ENCODE results near the gene CACNA2D3. TPM values are rescaled to one million over a fixed set of nuclear protein-coding genes. Genes with fewer than 3 reads are reported as not detected.

The CACNA2D3 gene
- total RNA-seq, 1 donor from 2014 or later = 0.70 TPM

GRCh38 chr3:54360320-54360719 is 238.0 kb downstream of the CACNA2D3 start:
- no peaks in the 10 kb centered on the region for H3K9me3 ChIP-seq (ENCODE audit: insufficient read depth, low read depth, low read length)
- no peak overlapping the region for H3K27ac Mint-ChIP-seq (ENCODE audit: unreplicated experiment)
- no peak overlapping the region for H3K27ac ChIP-seq (ENCODE audit: low read depth, low read length)
- TF ChIP-seq EZH2 (IDR thresholded peaks at IDR 0.05; ENCODE audit: insufficient read depth, low read length) = no peak
- TF ChIP-seq, protein P1, sequence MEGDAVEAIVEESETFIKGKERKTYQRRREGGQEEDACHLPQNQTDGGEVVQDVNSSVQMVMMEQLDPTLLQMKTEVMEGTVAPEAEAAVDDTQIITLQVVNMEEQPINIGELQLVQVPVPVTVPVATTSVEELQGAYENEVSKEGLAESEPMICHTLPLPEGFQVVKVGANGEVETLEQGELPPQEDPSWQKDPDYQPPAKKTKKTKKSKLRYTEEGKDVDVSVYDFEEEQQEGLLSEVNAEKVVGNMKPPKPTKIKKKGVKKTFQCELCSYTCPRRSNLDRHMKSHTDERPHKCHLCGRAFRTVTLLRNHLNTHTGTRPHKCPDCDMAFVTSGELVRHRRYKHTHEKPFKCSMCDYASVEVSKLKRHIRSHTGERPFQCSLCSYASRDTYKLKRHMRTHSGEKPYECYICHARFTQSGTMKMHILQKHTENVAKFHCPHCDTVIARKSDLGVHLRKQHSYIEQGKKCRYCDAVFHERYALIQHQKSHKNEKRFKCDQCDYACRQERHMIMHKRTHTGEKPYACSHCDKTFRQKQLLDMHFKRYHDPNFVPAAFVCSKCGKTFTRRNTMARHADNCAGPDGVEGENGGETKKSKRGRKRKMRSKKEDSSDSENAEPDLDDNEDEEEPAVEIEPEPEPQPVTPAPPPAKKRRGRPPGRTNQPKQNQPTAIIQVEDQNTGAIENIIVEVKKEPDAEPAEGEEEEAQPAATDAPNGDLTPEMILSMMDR (IDR thresholded peaks at IDR 0.05; ENCODE audit: insufficient read depth, low read depth, low read length) = no peak
- DNase-seq (ENCODE audit: low read depth) (no peak), FAIRE-seq (no peak)
- peaks cover 1% of the 10 kb centered on the region for H3K9me3 Mint-ChIP-seq (ENCODE audit: unreplicated experiment)
- no peaks in the 10 kb centered on the region for H3K4me1 Mint-ChIP-seq (ENCODE audit: low read depth, unreplicated experiment)
- H3K4me3 Mint-ChIP-seq (ENCODE audit: unreplicated experiment) = no peak overlapping the region
- peaks cover 3% of the 10 kb centered on the region for H3K27me3 Mint-ChIP-seq (ENCODE audit: low read depth, unreplicated experiment)
- H3K4me1 ChIP-seq (ENCODE audit: insufficient read depth, low read length) = peaks cover 5% of the 10 kb centered on the region
- H2AFZ ChIP-seq (ENCODE audit: low read depth, low read length) = no peak overlapping the region
- no peak overlapping the region for H3K4me2 ChIP-seq (ENCODE audit: low read length)
- H3K9ac ChIP-seq (ENCODE audit: low read length) = no peak overlapping the region
- no peaks in the 10 kb centered on the region for H3K79me2 ChIP-seq (ENCODE audit: insufficient read depth, low read length)
- H3K4me3 ChIP-seq (ENCODE audit: insufficient read depth, low read depth, low read length) = no peak overlapping the region
- no peaks in the 10 kb centered on the region for H4K20me1 ChIP-seq (ENCODE audit: insufficient read depth, low read length)
- H3K27me3 ChIP-seq (ENCODE audit: insufficient read depth, low read length) = no peaks in the 10 kb centered on the region
- H3K36me3 Mint-ChIP-seq (ENCODE audit: low read depth, unreplicated experiment) = no peaks in the 10 kb centered on the region
- H3K36me3 ChIP-seq (ENCODE audit: insufficient read depth, low read length) = no peaks in the 10 kb centered on the region

GRCh38 chr3:54361746-54362283 is 239.5 kb downstream of the CACNA2D3 start:
- Histone ChIP-seq H3K27ac (ENCODE audit: low read depth, low read length) (no peak overlapping the region), H3K4me2 (ENCODE audit: low read length) (no peak overlapping the region), H2AFZ (ENCODE audit: low read depth, low read length) (no peak overlapping the region), H3K4me1 (ENCODE audit: insufficient read depth, low read length) (no peaks in the 10 kb centered on the region), H3K9ac (ENCODE audit: low read length) (no peak overlapping the region), H3K36me3 (ENCODE audit: insufficient read depth, low read length) (no peaks in the 10 kb centered on the region), H3K4me3 (ENCODE audit: insufficient read depth, low read depth, low read length) (no peak overlapping the region), H3K9me3 (ENCODE audit: insufficient read depth, low read depth, low read length) (no peaks in the 10 kb centered on the region), H4K20me1 (ENCODE audit: insufficient read depth, low read length) (no peaks in the 10 kb centered on the region), H3K79me2 (ENCODE audit: insufficient read depth, low read length) (no peaks in the 10 kb centered on the region), H3K27me3 (ENCODE audit: insufficient read depth, low read length) (no peaks in the 10 kb centered on the region)
- H3K27me3 Mint-ChIP-seq (ENCODE audit: low read depth, unreplicated experiment) = peaks cover 9% of the 10 kb centered on the region
- TF ChIP-seq EZH2 (IDR thresholded peaks at IDR 0.05; ENCODE audit: insufficient read depth, low read length) = no peak
- TF ChIP-seq, protein P1 (IDR thresholded peaks at IDR 0.05; ENCODE audit: insufficient read depth, low read depth, low read length) = no peak
- DNase-seq (ENCODE audit: low read depth) (no peak), FAIRE-seq (no peak)
- peaks cover 1% of the 10 kb centered on the region for H3K9me3 Mint-ChIP-seq (ENCODE audit: unreplicated experiment)
- H3K27ac Mint-ChIP-seq (ENCODE audit: unreplicated experiment) = no peak overlapping the region
- H3K4me3 Mint-ChIP-seq (ENCODE audit: unreplicated experiment) = no peak overlapping the region
- no peaks in the 10 kb centered on the region for H3K36me3 Mint-ChIP-seq (ENCODE audit: low read depth, unreplicated experiment)
- no peaks in the 10 kb centered on the region for H3K4me1 Mint-ChIP-seq (ENCODE audit: low read depth, unreplicated experiment)

DNA sequence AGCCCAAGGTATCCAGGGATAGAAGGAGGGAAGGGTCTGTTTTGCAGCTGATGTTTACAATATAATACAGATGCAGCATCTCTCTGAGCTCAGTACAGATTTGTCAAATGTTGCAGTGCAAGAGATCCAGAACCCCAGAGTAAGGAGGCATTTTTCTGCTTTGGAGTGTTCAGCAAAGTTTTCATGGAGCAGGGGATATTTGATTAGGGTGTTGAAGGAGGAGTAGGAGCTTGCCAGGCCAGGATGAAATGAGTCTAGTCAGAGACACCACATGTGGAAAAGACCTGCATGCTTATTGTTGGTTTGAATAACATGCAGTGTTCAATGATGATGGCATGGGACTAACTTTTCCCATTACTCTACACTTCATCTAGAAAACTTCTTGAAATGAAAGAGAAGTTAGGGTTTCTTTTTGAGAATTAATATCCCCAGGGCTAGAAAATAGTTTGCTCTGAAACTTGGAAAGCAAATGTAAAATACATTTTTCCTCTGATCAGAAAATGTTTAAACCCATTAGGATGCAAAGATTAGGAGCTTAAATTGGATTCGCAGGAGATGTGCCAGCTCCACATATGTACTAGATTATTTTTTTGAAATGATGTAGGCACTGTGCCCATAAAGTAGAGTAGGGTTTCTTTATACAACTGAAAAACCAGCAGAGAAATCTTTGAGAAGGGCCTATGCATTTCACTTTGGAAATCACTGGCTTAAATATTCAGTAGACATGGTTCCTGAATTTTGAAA is 243.8 kb downstream of the CACNA2D3 start:
- FAIRE-seq (no peak), DNase-seq (ENCODE audit: low read depth) (no peak)
- no peak overlapping the region for H3K4me3 ChIP-seq (ENCODE audit: insufficient read depth, low read depth, low read length)
- H3K36me3 Mint-ChIP-seq (ENCODE audit: low read depth, unreplicated experiment) = no peaks in the 10 kb centered on the region
- no peak overlapping the region for H3K4me2 ChIP-seq (ENCODE audit: low read length)
- no peak overlapping the region for H3K4me3 Mint-ChIP-seq (ENCODE audit: unreplicated experiment)
- no peak overlapping the region for H3K27ac Mint-ChIP-seq (ENCODE audit: unreplicated experiment)
- H3K27me3 ChIP-seq (ENCODE audit: insufficient read depth, low read length) = no peaks in the 10 kb centered on the region
- H3K9ac ChIP-seq (ENCODE audit: low read length) = no peak overlapping the region
- no peaks in the 10 kb centered on the region for H3K9me3 Mint-ChIP-seq (ENCODE audit: unreplicated experiment)
- no peaks in the 10 kb centered on the region for H3K4me1 ChIP-seq (ENCODE audit: insufficient read depth, low read length)
- no peaks in the 10 kb centered on the region for H3K79me2 ChIP-seq (ENCODE audit: insufficient read depth, low read length)
- no peaks in the 10 kb centered on the region for H3K9me3 ChIP-seq (ENCODE audit: insufficient read depth, low read depth, low read length)
- no peak overlapping the region for H2AFZ ChIP-seq (ENCODE audit: low read depth, low read length)
- H3K4me1 Mint-ChIP-seq (ENCODE audit: low read depth, unreplicated experiment) = no peaks in the 10 kb centered on the region
- no peaks in the 10 kb centered on the region for H4K20me1 ChIP-seq (ENCODE audit: insufficient read depth, low read length)
- no peaks in the 10 kb centered on the region for H3K36me3 ChIP-seq (ENCODE audit: insufficient read depth, low read length)
- TF ChIP-seq, protein P1 (IDR thresholded peaks at IDR 0.05; ENCODE audit: insufficient read depth, low read depth, low read length) = no peak
- TF ChIP-seq EZH2 (IDR thresholded peaks at IDR 0.05; ENCODE audit: insufficient read depth, low read length) = no peak
- H3K27ac ChIP-seq (ENCODE audit: low read depth, low read length) = no peak overlapping the region
- peaks cover 16% of the 10 kb centered on the region for H3K27me3 Mint-ChIP-seq (ENCODE audit: low read depth, unreplicated experiment)
